Fibroblast of lung (primary cell): ENCODE results near the gene MYPN. TPM values are rescaled to one million over a fixed set of nuclear protein-coding genes. Genes with fewer than 3 reads are reported as not detected.

Source experiments
- DNase-seq, 2 donors: peaks; one replicate each; pipeline versions ENCODE4 v3.0.0 to v3.0.0-alpha.2; 2010; ENCODE audit warnings: low read depth in 2 of 2
- H2AFZ ChIP-seq: 2 replicates; pipeline ENCODE4 v1.5.1; 2012; ENCODE audit warnings: low read length, control low read depth, inconsistent platforms
- H3K27ac ChIP-seq: 2 replicates; pipeline ENCODE4 v1.5.1; 2011; ENCODE audit warnings: low read length, control low read depth; ENCODE audit not compliant: insufficient read depth
- H3K27me3 ChIP-seq: 2 replicates; pipeline ENCODE4 v1.5.1; 2011; ENCODE audit warnings: mild to moderate bottlenecking, low read length; ENCODE audit not compliant: control insufficient read depth, insufficient read depth
- H3K36me3 ChIP-seq: 2 replicates; pipeline ENCODE4 v1.5.1; 2011; ENCODE audit warnings: low read length; ENCODE audit not compliant: control insufficient read depth, insufficient read depth
- H3K4me1 ChIP-seq: 2 replicates; pipeline ENCODE4 v1.5.1; 2011; ENCODE audit warnings: low read length; ENCODE audit not compliant: control insufficient read depth, insufficient read depth; ENCODE audit errors: extremely low read depth
- H3K4me2 ChIP-seq: 2 replicates; pipeline ENCODE4 v1.5.1; 2011; ENCODE audit warnings: low read length, control low read depth; ENCODE audit not compliant: insufficient read depth; ENCODE audit errors: extremely low read depth
- H3K4me3 ChIP-seq, 4 experiments: fragments of 200-600 bp in 1 of 4; sonication (generic) in 1 of 4; replicated peaks in 1 of 4; 2 replicates each; pipeline ENCODE4 v1.5.1; 2011 to 2016; ENCODE audit warnings: low read length in 4 of 4, low read depth in 3 of 4, mild to moderate bottlenecking in 3 of 4, control low read depth in 2 of 4, inconsistent platforms in 1 of 4, mixed read lengths in 1 of 4; ENCODE audit not compliant: insufficient read depth in 1 of 4; ENCODE audit errors: control extremely low read depth in 1 of 4
- H3K79me2 ChIP-seq: 2 replicates; pipeline ENCODE4 v1.5.1; 2012; ENCODE audit warnings: mild to moderate bottlenecking, low read length, inconsistent platforms; ENCODE audit not compliant: control insufficient read depth, insufficient read depth
- H3K9ac ChIP-seq: 2 replicates; pipeline ENCODE4 v1.5.1; 2011; ENCODE audit warnings: mild to moderate bottlenecking, low read length, control low read depth; ENCODE audit not compliant: insufficient read depth
- H3K9me3 ChIP-seq: 2 replicates; pipeline ENCODE4 v1.5.1; 2012; ENCODE audit warnings: low read depth, low read length; ENCODE audit not compliant: control insufficient read depth, insufficient read depth
- H4K20me1 ChIP-seq: 2 replicates; pipeline ENCODE4 v1.5.1; 2011; ENCODE audit warnings: low read length; ENCODE audit not compliant: control insufficient read depth, insufficient read depth; ENCODE audit errors: extremely low read depth
- EZH2 ChIP-seq: IDR thresholded peaks from 2 replicates; pipeline ENCODE4 v1.5.1; 2012; ENCODE audit warnings: low read length, control low read depth, mild to moderate bottlenecking; ENCODE audit errors: missing control alignments
- polyA plus RNA-seq, 2 donors: library from polyadenylated mRNA; depleted of rRNA in 1 of 2; stranded (reverse) in 1 of 2; unstranded in 1 of 2; fragments of >200 nt; gene quantifications; 2 replicates each; pipeline ENCODE4 v1.2.1, GENCODE V29; 2011 to 2012; ENCODE audit warnings: missing spikeins in 1 of 2
- total RNA-seq: library from RNA; depleted of rRNA; stranded (reverse); fragments of >200 nt; gene quantifications from 2 replicates; pipeline ENCODE4 v1.2.1, GENCODE V29; 2014
- TF ChIP-seq, protein P1 (sequence below), 2 donors: IDR thresholded peaks in 1 of 2; conservative IDR thresholded peaks in 1 of 2; 1 replicate in 1 of 2; 2 replicates in 1 of 2; pipeline ENCODE4 v1.5.1; 2011 to 2012; ENCODE audit warnings: low read length in 2 of 2, control low read depth in 1 of 2, inconsistent platforms in 1 of 2, low read depth in 1 of 2, mild to moderate bottlenecking in 1 of 2

MYPN gene
- total and polyA plus RNA-seq, 2 donors (not counting 1 experiment from before 2014, with no cell fraction given), result 0.77 to 1.2 TPM

DNA sequence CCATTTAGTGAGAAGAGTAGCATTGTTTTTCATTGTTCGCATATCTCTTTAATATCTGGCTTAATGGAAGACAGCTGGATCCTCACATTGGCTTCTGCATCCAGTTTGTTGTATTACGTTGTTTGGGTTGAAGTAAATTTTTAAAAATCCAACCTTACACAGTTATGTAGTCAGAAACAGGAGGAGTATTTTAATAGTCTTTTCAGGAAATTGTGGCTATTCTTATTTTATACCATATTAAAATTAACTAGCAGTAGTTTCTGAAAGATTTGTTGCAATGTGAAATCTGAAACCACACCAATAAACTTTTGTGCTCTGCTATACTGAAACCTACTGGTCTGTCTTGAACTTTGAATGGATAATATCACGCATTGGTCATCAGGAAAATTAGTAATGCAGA lies 27.9 kb downstream of the MYPN start:
- H3K36me3 ChIP-seq, result no peaks in the 10 kb centered on the region
- TF ChIP-seq EZH2, result no peak
- TF ChIP-seq, protein P1, sequence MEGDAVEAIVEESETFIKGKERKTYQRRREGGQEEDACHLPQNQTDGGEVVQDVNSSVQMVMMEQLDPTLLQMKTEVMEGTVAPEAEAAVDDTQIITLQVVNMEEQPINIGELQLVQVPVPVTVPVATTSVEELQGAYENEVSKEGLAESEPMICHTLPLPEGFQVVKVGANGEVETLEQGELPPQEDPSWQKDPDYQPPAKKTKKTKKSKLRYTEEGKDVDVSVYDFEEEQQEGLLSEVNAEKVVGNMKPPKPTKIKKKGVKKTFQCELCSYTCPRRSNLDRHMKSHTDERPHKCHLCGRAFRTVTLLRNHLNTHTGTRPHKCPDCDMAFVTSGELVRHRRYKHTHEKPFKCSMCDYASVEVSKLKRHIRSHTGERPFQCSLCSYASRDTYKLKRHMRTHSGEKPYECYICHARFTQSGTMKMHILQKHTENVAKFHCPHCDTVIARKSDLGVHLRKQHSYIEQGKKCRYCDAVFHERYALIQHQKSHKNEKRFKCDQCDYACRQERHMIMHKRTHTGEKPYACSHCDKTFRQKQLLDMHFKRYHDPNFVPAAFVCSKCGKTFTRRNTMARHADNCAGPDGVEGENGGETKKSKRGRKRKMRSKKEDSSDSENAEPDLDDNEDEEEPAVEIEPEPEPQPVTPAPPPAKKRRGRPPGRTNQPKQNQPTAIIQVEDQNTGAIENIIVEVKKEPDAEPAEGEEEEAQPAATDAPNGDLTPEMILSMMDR (conservative IDR thresholded peaks at IDR 0.05 in 1 of 2, IDR thresholded peaks at IDR 0.05 in 1 of 2; ENCODE audit: low read depth in 1 of 2, low read length in 2 of 2), result no peak
- peak overlapping the region; percentile 20 for H3K4me2 ChIP-seq
- H3K9ac ChIP-seq, result no peak overlapping the region
- H3K4me3 ChIP-seq, result no peak overlapping the region
- H3K27ac ChIP-seq, result peak overlapping the region; percentile 91
- peaks cover 22% of the 10 kb centered on the region for H3K4me1 ChIP-seq
- no peaks in the 10 kb centered on the region for H3K79me2 ChIP-seq
- no peaks in the 10 kb centered on the region for H4K20me1 ChIP-seq
- DNase-seq, result peak; percentile 19 to 37
- H3K9me3 ChIP-seq, result no peaks in the 10 kb centered on the region
- no peaks in the 10 kb centered on the region for H3K27me3 ChIP-seq
- H2AFZ ChIP-seq, result no peak overlapping the region

DNA sequence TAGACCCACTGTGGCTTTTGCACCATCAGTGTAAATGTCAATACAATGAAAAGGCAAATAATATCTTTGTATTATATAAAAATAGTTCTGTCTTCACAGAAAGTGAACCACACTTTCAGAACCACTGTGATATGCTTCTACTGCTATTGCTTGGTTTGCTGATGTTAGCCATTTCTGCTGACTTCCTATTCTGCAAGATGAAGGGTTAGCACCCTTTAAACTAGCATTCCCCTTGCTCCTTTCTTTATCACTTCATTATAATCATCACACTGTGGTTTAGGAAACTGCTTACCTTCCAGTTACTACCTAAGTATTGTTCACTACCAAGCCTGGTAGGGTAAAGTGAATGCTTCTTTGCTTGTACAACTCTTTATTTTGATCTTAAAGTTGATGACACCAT lies 29.2 kb downstream of the MYPN start:
- H3K9ac ChIP-seq, result no peak overlapping the region
- H3K27ac ChIP-seq, result peak overlapping the region; percentile 6
- no peaks in the 10 kb centered on the region for H3K27me3 ChIP-seq
- no peaks in the 10 kb centered on the region for H4K20me1 ChIP-seq
- no peaks in the 10 kb centered on the region for H3K36me3 ChIP-seq
- DNase-seq, result no peak
- H3K4me1 ChIP-seq, result peaks cover 22% of the 10 kb centered on the region
- H3K4me2 ChIP-seq, result no peak overlapping the region
- no peaks in the 10 kb centered on the region for H3K79me2 ChIP-seq
- no peak for TF ChIP-seq EZH2
- TF ChIP-seq, protein P1 (conservative IDR thresholded peaks at IDR 0.05 in 1 of 2, IDR thresholded peaks at IDR 0.05 in 1 of 2; ENCODE audit: low read depth in 1 of 2, low read length in 2 of 2), result no peak
- H3K9me3 ChIP-seq, result no peaks in the 10 kb centered on the region
- no peak overlapping the region for H2AFZ ChIP-seq
- no peak overlapping the region for H3K4me3 ChIP-seq

DNA sequence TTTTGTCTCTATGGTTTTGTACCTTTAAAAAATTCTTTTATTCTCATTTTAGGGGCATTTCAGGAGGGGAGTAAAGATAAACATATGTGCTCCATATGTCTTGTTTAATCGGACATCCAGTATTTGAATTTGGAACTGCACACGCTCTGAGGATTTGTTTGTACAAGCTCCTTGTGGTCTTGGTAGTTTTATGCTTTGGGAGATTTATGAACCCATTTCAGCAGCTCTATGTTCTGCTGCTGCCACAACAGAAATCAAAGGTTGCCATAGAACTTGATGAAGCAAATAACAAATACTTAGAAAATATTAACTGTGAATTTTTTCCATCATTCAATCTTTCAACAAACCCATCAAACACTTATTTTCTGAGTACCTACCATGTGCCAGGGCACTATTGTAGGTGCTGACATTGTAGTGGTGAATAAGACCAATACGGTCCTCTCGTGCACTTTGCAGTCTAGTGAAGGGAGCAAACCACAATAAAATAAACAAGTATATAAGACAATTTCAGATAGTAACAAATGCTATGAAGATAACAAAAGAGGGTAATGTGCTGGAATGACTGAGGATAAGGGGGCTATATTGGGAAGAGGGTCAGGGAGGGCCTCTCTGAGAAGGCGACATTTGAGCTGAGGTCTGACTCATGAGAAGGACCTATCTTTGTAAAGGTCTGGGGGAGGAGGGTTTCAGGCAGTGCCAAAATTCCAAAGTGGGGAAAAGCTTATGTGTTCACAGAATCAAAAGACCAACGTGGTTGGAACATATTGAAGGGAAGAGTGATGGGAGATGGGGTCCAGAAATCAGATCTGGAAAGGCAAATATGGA lies 30.4 kb downstream of the MYPN start:
- Histone ChIP-seq H2AFZ (no peak overlapping the region), H3K4me1 (peaks cover 20% of the 10 kb centered on the region), H4K20me1 (no peaks in the 10 kb centered on the region), H3K27ac (no peak overlapping the region), H3K9ac (no peak overlapping the region), H3K9me3 (no peaks in the 10 kb centered on the region), H3K4me3 (no peak overlapping the region), H3K4me2 (no peak overlapping the region), H3K27me3 (no peaks in the 10 kb centered on the region), H3K79me2 (no peaks in the 10 kb centered on the region), H3K36me3 (no peaks in the 10 kb centered on the region)
- no peak for TF ChIP-seq EZH2
- DNase-seq, result peak; percentile 47 to 69
